ENCODE results near the gene MTX1.
"Not testable (repeated sequence)": the region's sequence is repeated elsewhere in the genome, so short reads cannot be mapped to it uniquely, and the experiment has no call there.

The MTX1 gene

DNA sequence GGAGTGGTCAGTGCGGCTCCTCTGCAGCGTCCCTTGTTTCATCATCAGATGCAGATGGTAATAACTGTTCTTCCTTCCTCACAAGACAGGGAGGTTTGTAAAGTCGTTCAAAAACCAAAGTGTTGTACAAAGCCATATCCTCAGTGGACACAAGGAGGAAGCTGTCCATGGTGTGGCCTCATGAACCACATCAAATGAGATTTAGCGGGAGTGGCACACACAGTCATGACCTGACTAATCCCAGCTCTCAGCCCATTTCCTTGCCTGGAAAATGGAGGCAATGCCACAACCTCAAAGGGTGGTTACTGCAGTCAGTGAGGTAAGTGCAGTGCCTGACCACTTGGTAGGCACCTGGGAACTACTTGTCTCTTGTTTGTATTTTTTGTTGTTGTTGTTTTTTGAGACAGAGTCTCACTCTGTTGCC, 33.4 kb downstream of the MTX1 start:
- DNase-seq, result no peak

DNA sequence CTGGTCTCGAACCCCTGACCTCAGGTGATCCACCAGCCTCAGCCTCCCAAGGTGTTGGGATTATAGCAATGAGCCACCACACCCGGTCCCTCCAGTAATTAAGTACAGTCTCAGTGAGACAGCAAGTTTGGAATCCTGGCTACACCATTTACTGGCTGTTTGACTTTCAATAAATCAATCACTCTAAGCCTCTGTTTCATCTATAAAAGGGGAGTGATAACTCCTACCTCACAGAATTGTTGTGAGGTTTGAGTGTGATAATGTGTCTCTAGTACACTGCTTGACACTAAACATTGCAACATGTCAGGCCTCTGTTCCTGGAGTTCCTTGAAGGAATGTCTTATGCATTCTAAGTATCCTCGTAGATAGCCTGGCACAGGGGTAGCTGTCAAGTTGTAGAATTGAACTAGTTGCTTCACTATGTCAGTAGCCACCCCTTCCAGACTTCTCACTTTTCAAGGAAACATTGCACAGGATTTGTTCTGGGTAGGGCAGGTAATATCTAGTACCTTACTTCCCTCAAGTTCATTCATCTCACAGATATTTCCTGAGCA, 34.4 kb downstream of the MTX1 start:
- DNase-seq, result no peak

DNA sequence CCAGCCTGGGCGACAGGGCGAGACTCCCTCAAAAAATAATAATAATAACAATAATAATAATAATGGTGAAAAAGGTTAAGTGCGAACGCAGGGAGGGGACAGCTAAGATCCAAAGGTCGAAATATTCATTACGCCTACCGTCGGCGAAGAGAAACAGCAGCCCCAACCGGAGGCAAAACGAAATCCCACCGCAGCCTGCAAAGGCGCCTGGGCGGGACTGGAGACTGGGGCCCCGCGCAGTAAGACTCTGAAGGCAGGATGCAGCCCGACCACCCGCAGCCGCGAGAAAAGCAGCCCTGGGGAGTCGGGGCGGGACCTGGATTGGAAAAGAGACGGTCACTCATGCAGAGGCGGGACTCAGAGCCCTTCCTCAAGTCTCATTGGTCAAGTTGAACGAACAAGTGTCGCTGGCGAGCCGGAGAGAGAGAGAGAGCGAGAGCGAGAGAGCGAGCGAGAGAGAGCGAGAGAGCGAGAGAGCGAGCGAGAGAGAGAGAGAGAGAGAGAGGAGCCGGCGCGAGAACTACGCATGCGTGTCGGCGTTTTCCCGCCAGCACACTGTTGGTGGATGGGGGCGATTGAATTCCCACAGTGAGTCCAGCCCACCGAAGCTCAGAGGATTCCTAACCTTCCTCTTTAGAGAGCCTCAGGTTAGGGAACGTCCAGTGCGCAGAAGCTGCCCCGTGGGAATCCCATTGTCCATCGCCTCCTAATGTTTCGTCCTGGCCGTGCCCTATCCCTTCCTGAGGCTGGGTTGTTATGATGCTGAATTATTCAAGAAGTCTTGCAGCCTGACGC, 36.1 kb downstream of the MTX1 start:
- peak; percentile 98 for DNase-seq

DNA sequence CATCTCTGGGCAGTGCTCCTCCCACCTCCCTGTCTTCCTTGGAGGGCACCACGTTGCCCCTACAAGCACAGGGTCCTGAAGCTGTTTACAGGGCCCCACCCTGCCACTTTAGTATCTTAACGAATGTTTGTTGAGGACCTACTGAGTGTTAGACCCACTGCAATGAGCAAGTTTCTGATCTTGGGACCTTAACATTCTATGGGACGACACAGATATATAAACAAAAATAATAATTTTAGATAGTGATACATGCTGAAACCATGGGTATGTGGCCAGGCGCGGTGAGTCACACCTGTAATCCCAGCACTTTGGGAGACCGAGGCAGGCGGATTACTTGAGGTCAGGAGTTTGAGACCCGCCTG, 36.6 kb downstream of the MTX1 start:
- no peak for DNase-seq

DNA sequence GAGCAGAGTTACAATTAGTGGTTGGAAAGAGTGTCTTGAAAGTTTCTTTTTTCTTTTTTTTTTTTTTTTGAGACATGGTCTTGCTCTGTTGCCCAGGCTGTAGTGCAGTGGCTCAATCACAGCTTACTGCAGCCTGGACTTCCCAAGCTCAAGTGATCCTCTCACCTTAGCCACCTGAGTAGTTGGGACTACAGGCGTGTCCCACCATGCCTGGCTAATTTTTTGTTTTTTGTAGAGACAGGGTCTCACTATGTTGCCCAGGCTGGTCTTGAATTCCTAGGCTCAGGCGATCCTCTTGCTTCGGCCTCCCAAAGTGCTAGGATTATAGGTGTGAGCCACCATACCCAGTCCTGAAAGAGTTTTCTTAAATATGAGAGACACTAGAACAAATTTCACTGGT, 38.3 kb downstream of the MTX1 start:
- not testable (repeated sequence) for DNase-seq

DNA sequence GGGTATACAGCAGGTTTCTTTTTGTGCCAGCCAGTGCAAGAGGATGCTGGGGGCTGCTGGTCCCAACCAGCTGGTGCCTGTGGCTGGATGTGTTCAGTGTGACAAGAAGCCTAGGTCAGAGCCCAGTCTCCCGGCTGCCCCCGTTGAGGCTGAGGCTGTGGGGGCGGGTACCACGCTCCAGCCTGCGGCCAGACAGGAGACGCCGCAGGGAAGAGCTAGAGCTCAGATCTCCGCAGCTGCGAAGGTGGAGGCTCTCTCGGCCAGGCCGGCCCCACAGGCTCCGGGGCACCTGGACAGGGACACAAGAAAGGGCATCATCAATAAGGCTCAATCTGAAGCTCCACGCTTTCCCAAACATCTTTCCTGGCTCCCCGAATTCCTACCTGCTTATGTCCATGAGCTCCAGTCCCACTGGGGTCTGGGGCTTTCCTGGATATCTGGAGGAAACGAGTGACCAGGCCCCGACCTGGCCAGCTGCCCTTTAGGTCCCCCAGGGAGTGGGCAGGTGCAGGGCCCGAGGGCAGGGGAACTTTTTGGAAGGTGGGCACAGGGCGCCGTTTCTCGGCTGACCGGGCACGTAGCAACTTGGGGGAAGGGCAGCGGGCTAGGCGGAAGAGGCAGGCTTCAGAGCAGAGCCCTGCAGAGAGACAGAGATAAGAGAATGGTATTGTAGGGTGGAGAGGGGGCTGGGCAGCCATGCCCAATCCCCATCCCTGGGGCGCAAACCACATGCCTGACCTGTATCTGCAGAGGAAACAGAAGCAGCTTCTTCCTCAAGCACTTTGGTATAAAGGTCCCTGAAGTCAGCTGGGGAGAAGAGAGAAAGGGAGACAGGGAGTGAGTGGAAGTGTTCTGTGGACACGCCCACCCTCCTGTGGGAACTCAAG, 39.4 kb downstream of the MTX1 start:
- DNase-seq, result no peak

DNA sequence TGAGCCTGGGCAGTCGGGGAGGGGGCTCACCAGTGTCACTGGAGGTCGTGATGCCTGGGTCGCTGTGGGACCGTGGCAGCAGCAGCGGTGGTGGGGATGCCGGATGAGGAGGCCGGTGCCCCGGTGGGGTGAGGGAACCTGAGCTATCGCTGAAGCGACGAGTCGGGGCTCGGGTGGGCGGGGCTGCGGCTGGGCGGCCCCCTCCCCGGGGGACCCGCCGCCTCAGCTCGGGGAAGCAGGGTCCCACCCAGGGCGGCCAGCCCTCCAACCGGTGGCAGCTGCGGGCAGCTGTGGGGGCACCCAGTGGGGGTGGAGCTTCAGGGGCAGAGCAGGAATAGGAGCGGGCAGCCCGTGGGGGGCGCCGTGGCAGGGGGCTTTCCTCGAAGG, 41.7 kb downstream of the MTX1 start:
- no peak for DNase-seq

DNA sequence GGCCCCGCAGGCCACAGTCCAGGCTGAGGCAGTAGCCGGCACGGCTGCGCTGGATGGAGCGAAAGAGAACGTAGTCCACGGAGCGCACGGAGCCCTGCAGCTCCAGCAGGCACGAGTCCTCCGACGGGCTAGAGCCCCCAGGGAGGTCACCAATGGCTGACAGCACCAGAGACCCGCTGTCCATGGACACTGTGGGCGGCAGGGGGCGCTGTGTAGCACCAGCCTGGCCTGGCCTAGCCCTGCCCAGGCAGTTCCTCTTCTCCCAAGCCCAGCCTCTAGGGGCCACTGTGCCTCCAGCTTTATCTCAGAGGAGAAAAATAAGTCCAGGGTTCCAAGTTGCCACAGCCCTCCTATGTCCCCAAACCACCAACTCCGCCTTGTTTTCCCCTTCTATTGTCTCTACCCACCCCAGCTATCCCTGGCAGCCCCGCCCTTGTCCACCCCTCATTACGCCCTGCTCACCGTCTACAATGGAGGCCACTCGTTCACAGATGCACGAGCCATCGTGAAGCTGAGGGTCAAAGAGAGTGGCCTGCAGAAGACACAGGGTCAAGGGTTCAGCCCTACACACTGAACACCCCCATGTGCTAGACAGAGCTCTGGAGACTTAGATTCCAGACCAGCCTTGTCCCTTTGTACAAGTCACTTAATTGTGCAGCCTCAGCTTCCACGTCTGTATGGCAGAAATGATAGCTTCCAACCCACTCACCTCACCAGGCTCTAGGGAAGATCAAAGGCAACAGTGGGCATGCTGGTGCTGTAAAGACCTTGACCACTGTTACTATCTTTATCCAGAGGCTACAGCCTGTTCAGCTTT, 42.3 kb downstream of the MTX1 start:
- peak; percentile 98 for DNase-seq

DNA sequence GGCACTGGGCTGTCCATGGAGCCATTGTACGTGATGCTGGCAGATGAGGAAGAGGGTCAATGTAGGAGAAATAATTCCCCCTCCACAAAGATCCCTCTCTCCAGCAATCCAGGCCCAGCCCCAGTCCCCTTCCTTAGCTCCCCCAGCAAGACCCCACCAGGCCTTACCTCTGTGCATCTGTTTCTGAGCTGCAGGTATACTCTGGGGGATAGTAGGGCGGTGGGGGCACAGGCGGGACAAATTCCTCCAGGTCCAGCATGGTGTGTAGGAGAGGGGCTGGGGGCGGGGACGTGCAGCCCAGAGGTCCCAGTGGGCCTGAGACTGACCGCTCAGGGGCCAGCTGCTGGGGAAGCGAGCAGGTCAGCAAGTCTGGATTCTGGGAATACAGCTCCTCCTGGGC, 43.1 kb downstream of the MTX1 start:
- DNase-seq, result no peak

DNA sequence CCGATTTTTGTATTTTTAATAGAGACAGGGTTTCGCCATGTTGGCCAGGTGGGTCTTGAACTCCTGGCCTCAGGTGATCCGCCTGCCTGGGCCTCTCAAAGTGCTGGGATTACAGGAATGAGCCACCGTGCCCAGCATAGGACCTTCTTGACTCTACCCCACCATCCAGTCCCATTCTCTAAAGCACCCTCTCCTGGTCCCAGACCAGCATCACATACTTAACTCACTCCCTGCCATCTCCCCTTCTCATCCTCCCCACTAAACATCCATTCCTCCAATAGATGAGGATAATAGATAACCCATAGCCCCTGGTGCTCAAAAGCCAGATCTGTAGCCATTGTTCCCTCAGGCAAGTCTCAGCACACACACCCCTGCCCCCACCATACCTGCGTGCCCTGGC, 44.7 kb downstream of the MTX1 start:
- DNase-seq, result no peak

DNA sequence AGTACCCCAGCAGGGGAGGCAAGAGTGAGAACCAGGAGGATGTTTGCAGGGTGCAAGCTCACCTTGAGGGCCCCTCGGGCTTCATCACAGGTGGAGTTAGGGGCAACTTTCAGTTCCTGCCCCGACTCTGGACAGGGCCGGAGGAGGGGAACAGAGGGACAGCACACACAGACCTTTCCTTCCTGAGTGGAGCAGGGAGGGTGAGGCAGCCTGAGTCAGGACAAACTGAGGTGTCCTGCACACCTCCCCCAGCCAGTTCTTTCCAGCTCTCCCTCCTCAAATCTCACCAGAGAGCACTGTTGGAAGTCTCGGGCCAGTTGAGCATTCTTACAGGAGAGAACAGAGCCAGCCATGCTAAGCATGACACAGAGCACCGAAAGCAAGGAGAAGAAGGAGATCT, 45.3 kb downstream of the MTX1 start:
- DNase-seq, result no peak

DNA sequence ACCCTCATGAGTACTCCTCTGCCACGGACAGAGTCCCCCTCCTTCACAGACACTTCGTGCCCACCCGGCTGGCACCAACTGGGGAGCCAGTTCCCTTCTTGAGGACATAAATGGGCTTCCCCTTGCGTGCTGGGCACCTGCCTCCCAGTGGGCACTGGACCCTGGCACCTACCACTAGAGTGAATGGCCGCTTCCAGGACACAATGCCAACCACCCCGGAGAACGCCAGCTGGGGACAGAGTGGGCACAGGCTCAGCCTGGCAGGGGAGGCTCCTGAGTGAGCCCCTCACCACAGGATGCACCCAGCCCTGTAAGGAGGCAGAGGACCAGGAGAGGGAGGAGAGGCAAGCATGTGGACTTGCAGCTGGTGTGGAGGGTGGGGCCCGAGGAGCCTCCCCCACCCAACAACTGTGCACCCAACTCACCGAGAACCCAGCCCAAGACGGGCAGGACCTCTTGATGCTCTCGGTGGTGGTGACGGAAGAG, 45.8 kb downstream of the MTX1 start:
- no peak for DNase-seq

DNA sequence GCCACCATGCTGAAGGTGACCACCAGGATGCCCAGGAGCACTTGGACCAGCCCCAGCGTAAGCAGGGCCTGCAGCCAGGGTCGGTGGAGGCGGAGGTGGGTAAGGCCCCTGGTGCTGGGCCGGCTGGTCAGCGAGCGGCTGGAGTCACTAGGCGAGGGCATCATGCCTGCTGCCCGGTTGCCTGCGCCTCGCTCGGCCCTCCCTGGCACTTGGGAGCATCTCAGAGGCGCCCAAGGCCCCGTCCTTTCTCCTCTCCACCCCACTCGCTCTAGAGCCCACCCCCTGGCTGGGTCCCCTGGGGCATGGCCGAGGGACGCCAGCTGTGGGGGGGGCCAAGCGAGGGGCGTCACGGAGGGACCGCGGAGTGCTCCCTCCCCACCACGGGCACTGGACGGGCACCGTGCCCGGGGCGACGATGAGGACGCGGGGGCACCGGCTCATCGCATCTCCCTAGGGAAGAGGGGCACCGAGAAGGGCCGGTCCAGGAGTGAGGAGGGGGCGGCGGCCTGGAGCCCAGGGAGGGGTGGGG, 46.3 kb downstream of the MTX1 start:
- peak; percentile 24 for DNase-seq

DNA sequence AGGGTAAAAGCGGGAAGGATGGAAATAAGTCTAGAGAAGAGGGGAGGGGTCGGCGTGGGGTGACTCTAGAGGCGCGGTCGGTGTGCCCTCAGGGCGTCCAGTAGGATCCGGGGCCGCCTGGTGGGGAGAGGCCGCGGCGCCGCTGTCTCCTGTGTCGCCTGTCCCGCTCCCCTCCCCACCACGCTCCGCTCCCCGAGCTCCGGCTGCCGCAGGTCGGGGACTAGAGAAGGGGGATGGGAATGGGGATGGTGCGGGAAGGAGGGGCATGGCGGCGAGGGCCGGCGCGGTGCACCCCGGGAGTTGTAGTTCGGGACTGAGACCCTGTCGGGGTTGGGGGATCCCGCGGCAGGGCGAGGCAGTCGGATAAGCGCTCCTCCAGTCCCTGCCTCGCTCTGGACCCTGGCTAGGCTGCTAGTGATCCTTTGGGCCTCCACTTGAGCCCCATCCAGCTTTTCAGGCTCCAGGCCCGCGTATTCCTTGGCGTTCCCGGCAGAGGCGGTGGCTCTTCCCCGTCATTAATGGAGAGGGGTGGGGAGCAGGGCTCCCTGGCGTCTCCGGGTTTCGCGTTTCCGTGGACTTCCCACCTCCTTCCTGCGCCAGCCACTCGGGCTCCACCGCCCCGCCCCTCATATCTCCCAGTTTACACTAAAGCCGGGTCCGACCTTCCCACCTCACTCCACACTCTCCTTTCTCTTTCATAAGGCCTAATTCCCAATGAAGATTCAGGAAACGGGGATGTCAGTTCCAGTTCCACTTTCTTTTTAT, 46.9 kb downstream of the MTX1 start, which contains the start of gene ENTREP3:
ENTREP3 (minus strand) TSS at position 241 of the 765 bp plus-strand sequence. CDS start 606 bp downstream, outside the sequence.
- peak; percentile 89 for DNase-seq

DNA sequence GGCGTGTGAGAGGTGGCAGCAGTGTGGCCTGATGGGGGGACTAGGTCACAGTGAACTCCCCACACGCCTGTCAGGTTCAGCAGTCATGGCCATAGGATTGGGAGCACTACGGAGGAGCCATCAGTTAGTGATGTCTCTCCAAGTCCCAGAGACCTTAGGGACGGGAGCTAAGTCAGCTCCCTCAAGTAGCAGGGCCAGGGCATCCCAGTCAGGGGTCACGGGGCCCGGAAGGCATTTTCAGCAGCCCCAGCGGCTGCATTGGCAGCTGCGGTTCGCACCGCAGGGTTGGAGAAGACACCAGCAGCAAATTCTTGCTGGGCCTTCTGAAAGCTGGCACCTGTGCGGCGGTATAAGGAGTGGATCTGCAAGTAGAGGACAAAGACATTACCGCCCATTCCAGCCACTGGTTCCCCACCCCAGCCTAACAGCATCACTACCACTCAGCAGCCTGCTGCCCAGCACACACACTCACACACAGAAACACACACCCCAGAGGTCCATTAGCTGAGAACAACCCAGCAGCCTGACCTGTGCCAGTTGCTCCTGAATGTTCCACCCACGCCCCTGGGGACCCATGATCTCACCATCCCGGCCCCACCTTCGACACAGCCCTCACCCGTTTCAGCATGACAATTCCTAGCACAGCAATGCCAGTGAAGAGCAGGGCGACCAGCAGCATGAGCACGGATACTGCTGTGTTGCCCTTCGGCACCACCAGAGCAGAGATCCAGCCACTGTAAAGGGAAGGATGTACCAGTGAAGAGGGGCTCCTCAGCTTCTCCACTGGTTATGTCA, 47.8 kb downstream of the MTX1 start:
- DNase-seq, result no peak

DNA sequence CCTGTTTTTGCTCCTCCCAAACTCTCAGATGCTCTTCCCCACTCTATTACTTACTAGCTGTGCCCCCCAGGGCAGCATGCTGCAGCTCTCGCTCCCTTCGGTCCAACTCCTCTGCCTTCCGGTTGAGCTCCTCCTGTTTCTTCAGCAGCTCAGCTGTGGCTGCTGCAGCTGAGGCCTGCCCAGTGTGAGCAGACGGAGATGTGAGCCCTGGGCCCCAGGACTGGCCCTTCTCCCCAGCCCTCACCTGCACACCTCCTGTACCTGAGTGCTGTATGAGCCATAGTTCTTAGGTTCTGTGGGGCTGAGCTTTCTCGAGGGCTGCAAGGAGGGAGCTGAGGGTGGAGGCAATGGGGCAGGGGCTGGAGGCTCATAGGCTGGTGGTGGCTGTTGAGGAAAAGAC, 51.8 kb downstream of the MTX1 start:
- no peak for DNase-seq

DNA sequence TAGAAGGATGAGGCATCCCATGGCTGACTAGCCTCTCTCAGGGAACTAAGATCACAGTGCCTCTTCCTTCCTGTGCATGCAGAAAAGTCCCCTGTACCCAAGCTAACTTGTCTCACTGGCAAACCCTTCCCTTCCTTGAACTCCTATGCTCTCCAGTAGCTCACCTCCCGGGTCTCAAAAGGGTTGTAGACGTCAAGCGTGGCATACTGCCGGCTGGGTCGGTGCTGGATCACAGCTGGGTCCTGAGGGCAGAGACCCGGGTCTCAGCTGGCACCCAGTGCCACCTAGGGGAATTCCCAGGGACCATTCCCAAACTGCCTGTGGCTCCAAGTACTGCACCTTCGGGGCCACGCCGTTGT, 53.0 kb downstream of the MTX1 start:
- DNase-seq, result peak; percentile 32

DNA sequence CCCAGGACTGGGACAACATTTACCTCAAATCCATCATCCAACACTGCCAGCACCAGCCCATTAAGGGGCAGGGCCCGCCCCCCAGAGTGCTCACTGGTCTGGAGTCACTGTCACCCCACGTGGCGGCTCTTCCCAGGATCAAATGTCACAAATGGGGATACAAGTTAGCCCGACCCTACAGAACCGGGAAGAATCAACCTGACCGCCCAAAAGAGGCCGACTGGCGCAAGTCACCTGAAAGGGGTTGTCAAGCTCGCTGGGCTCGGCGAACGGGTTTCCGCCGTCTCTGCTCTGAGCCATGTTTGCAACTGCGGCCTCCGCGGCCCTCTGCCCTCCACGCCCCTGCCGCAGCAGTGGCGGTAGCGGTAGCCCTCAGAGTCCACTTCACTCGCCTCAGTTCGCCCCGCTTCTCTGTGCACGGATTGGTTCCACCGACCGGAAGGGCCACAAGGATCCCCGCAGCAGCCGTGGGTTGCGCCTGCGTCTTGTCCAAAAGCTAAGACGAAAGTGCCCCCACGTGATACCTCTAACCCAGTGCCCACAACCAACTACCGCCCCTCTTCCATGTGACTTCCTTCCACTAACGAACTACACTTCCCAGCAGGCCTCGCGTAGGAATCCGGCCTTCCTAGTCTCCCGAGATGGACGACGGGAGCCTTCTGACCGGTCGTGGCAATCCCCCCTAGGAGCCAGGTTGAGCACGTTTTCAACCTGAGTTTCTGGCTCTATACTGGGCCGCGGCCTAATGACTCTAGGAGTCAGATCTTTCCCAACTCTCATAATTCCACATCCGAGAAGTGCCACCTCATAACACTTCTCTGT, 53.6 kb downstream of the MTX1 start, which contains the start of gene SCAMP3:
SCAMP3 (minus strand) TSS at position 509 of the 822 bp plus-strand sequence; CDS start at position 300, 209 bp downstream.
- peak; percentile 93 for DNase-seq

DNA sequence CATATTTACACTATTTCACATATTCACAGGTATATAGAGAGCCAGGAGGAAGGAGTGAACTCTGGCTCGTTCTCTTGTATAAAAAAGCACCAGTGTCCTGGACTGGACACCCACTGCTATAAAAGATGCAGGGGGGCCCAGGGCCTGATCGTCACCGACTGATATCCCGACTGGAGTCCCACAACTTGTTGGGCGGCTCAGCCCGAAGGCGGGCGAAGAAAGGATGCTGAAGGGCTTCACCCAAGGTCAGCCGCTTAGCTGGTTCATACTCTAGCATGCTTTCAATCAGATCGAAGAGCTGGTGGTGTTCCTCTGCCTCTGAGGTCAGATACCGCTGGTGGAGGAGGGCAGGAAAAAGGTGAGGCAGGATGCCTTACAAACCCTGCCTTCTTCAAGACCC, 54.6 kb downstream of the MTX1 start:
- no peak for DNase-seq

Measured in stimulated activated CD4-positive, alpha-beta T cell treated with anti-CD3 and anti-CD28 coated beads, Interleukin-15, amount 100 ng/mL, for 24 hours (primary cell).